Ishikawa (cell line): Measurements from ENCODE around the gene PTPRS.

Experiments
- CEBPB ChIP-seq: IDR thresholded peaks from 2 replicates; pipeline ENCODE4 v1.6.1; 2012
- CREB1 ChIP-seq: IDR thresholded peaks from 2 replicates; pipeline ENCODE4 v1.6.1; 2012; ENCODE audit warnings: low read depth
- EGR1 ChIP-seq: IDR thresholded peaks from 2 replicates; pipeline ENCODE4 v1.6.1; 2012
- EP300 ChIP-seq: IDR thresholded peaks from 2 replicates; pipeline ENCODE4 v1.6.1; 2012; ENCODE audit warnings: borderline replicate concordance
- FOXM1 ChIP-seq: IDR thresholded peaks from 2 replicates; pipeline ENCODE4 v1.6.1; 2012; ENCODE audit warnings: low read depth, borderline replicate concordance
- MAX ChIP-seq: IDR thresholded peaks from 2 replicates; pipeline ENCODE4 v1.6.1; 2012
- NFIC ChIP-seq: IDR thresholded peaks from 2 replicates; pipeline ENCODE4 v1.6.1; 2012
- RAD21 ChIP-seq: IDR thresholded peaks from 2 replicates; pipeline ENCODE4 v1.6.1; 2012; ENCODE audit warnings: low read depth
- REST ChIP-seq: IDR thresholded peaks from 2 replicates; pipeline ENCODE4 v1.6.1; 2012; ENCODE audit warnings: low read depth, mild to moderate bottlenecking
- TAF1 ChIP-seq: IDR thresholded peaks from 2 replicates; pipeline ENCODE4 v1.6.1; 2012; ENCODE audit warnings: low read depth, mild to moderate bottlenecking
- TCF12 ChIP-seq: IDR thresholded peaks from 2 replicates; pipeline ENCODE4 v1.6.1; 2012; ENCODE audit warnings: low read depth
- TEAD4 ChIP-seq: IDR thresholded peaks from 2 replicates; pipeline ENCODE4 v1.6.1; 2012
- USF1 ChIP-seq: IDR thresholded peaks from 2 replicates; pipeline ENCODE4 v1.6.1; 2012
- YY1 ChIP-seq: IDR thresholded peaks from 2 replicates; pipeline ENCODE4 v1.6.1; 2012; ENCODE audit warnings: low read depth
- ZBTB7A ChIP-seq: IDR thresholded peaks from 2 replicates; pipeline ENCODE4 v1.6.1; 2012; ENCODE audit warnings: low read depth

Gene PTPRS

GRCh38 chr19:5307655-5308054 lies 33.0 kb downstream of the PTPRS start:
- TF ChIP-seq TCF12 (no peak), REST (no peak), CEBPB (no peak), NFIC (no peak), MAX (no peak), USF1 (no peak), TAF1 (no peak)

- TF ChIP-seq EP300 (no peak), ZBTB7A (no peak), NFIC (no peak), FOXM1 (no peak), TCF12 (no peak), TAF1 (no peak), EGR1 (no peak), YY1 (no peak), REST (no peak), CREB1 (no peak), CEBPB (no peak), TEAD4 (no peak), USF1 (no peak), MAX (no peak), RAD21 (no peak)
Observed at GRCh38 chr19:5305163-5305562, 35.4 kb downstream of the PTPRS start.

GRCh38 chr19:5304486-5304885 lies 36.1 kb downstream of the PTPRS start:
- TF ChIP-seq CEBPB (no peak), YY1 (no peak), MAX (no peak), TEAD4 (no peak), RAD21 (no peak), TAF1 (no peak), ZBTB7A (no peak), EGR1 (no peak), CREB1 (no peak), TCF12 (no peak), FOXM1 (no peak), NFIC (no peak), REST (no peak), USF1 (no peak)

- TF ChIP-seq CEBPB (no peak), FOXM1 (no peak), TCF12 (no peak), CREB1 (no peak), RAD21 (no peak)
Observed at GRCh38 chr19:5303208-5303607, 37.4 kb downstream of the PTPRS start.

GRCh38 chr19:5302396-5302795 lies 38.2 kb downstream of the PTPRS start:
- no peak for TF ChIP-seq CEBPB
- TF ChIP-seq EGR1, result no peak
- no peak for TF ChIP-seq FOXM1
- TF ChIP-seq NFIC, result no peak
- no peak for TF ChIP-seq EP300
- no peak for TF ChIP-seq ZBTB7A
- TF ChIP-seq TAF1, result no peak
- TF ChIP-seq YY1, result no peak
- no peak for TF ChIP-seq REST
- TF ChIP-seq MAX, result no peak
- TF ChIP-seq RAD21, result no peak
- TF ChIP-seq CREB1, result no peak
- TF ChIP-seq TCF12, result no peak
- no peak for TF ChIP-seq TEAD4
